Breast epithelium (tissue), 4 donors: ENCODE data around the gene IGFBPL1. TPM values are rescaled to one million over a fixed set of nuclear protein-coding genes. Genes with fewer than 3 reads are reported as not detected.

Source experiments
- DNase-seq, 2 donors: peaks; one replicate each; pipeline ENCODE4 v3.0.0-alpha.2; 2019; ENCODE audit warnings: low spot score in 2 of 2
- H3K27ac ChIP-seq, 2 donors: fragments of 200-600 bp; sonication (generic) in 1 of 2; one replicate each; pipeline ENCODE4 v1.5.1; 2016 to 2019; ENCODE audit warnings: mild to moderate bottlenecking in 1 of 2
- H3K27me3 ChIP-seq, 2 donors: fragments of 200-600 bp; sonication (generic) in 1 of 2; one replicate each; pipeline versions ENCODE4 v1.5.1 to v1.6.0; 2017 to 2019; ENCODE audit warnings: control low read depth in 1 of 2, mild to moderate bottlenecking in 1 of 2
- H3K36me3 ChIP-seq: fragments of 200-600 bp; one replicate; pipeline ENCODE4 v1.5.1; 2019
- H3K4me1 ChIP-seq, 2 donors: fragments of 200-600 bp; sonication (generic); one replicate each; pipeline ENCODE4 v1.5.1; 2016 to 2019; ENCODE audit warnings: control low read depth in 1 of 2
- H3K4me3 ChIP-seq, 3 donors: fragments of 200-600 bp; sonication (generic); 1 replicate in 2 of 3; 2 replicates in 1 of 3; pipeline ENCODE4 v1.5.1; 2016 to 2019; ENCODE audit warnings: mild to moderate bottlenecking in 3 of 3, moderate library complexity in 2 of 3
- H3K9me3 ChIP-seq, 2 donors: fragments of 200-600 bp; sonication (generic) in 1 of 2; one replicate each; pipeline ENCODE4 v1.5.1; 2016 to 2019; ENCODE audit warnings: control low read depth in 1 of 2
- CTCF ChIP-seq, 3 donors: fragments of 450-650 bp; IDR thresholded peaks; one replicate each; pipeline ENCODE4 v1.5.1; 2016 to 2017; ENCODE audit warnings: antibody characterized with exemption in 3 of 3, mild to moderate bottlenecking in 3 of 3, moderate library complexity in 3 of 3
- POLR2A ChIP-seq: fragments of 450-650 bp; IDR thresholded peaks from one replicate; pipeline ENCODE4 v1.6.1; 2016; ENCODE audit warnings: antibody characterized with exemption, mild to moderate bottlenecking, moderate library complexity
- POLR2AphosphoS5 ChIP-seq, 3 donors: sonication (generic); formaldehyde crosslinking; IDR thresholded peaks; one replicate each; pipeline ENCODE4 v1.6.1; 2017; ENCODE audit warnings: antibody characterized with exemption in 3 of 3
- intact Hi-C: fragments of 100-400 bp; cut with DNase I; formaldehyde crosslinking; loops from one replicate; pipeline ENCODE4 v1.15.1; 2023; ENCODE audit warnings: low total_unique reads
- total RNA-seq, 3 donors: library from RNA; depleted of rRNA; stranded (reverse); fragments of >200 nt; gene quantifications; one replicate each; pipeline ENCODE4 v1.1.0, GENCODE V29; 2016

IGFBPL1 gene
- total RNA-seq, 3 donors from 2014 or later = not detected

- Histone ChIP-seq H3K4me1 (no peaks in the 10 kb centered on the region), H3K27ac (no peak overlapping the region), H3K4me3 (no peak overlapping the region), H3K36me3 (no peaks in the 10 kb centered on the region), H3K27me3 (peaks cover 0 to 42% of the 10 kb centered on the region in 2 donors), H3K9me3 (no peaks in the 10 kb centered on the region)
- DNase-seq = no peak
- intact Hi-C loops = no loop called here
- no peak for TF ChIP-seq CTCF (IDR thresholded peaks at IDR 0.05)
These were observed 1.5 kb downstream of the IGFBPL1 start for GRCh38 chr9:38422555-38423260.

GRCh38 chr9:38421498-38422211, 2.6 kb downstream of the IGFBPL1 start:
- Histone ChIP-seq H3K4me3 (no peak overlapping the region), H3K27me3 (peaks cover 0 to 34% of the 10 kb centered on the region in 2 donors), H3K27ac (no peak overlapping the region), H3K36me3 (no peaks in the 10 kb centered on the region), H3K4me1 (no peaks in the 10 kb centered on the region), H3K9me3 (no peaks in the 10 kb centered on the region)
- intact Hi-C loops = no loop called here
- no peak for TF ChIP-seq POLR2A
- no peak for TF ChIP-seq POLR2AphosphoS5 (IDR thresholded peaks at IDR 0.05)
- TF ChIP-seq CTCF (IDR thresholded peaks at IDR 0.05) = no peak
- DNase-seq = no peak

GRCh38 chr9:38419181-38419580, 5.1 kb downstream of the IGFBPL1 start:
- H3K27me3 ChIP-seq = peaks cover 0 to 30% of the 10 kb centered on the region in 2 donors
- no peaks in the 10 kb centered on the region for H3K36me3 ChIP-seq
- H3K9me3 ChIP-seq = no peaks in the 10 kb centered on the region
- TF ChIP-seq POLR2AphosphoS5 (IDR thresholded peaks at IDR 0.05) = no peak
- TF ChIP-seq POLR2A = no peak
- TF ChIP-seq CTCF (IDR thresholded peaks at IDR 0.05) = no peak
- intact Hi-C loops = no loop called here
- no peak overlapping the region for H3K27ac ChIP-seq
- no peak for DNase-seq
- no peak overlapping the region for H3K4me3 ChIP-seq
- no peaks in the 10 kb centered on the region for H3K4me1 ChIP-seq

- no peak overlapping the region for H3K4me3 ChIP-seq
- no peak overlapping the region for H3K27ac ChIP-seq
- H3K9me3 ChIP-seq = no peaks in the 10 kb centered on the region
- no peaks in the 10 kb centered on the region for H3K36me3 ChIP-seq
- DNase-seq = no peak
- no peak for TF ChIP-seq POLR2AphosphoS5 (IDR thresholded peaks at IDR 0.05)
- no peaks in the 10 kb centered on the region for H3K4me1 ChIP-seq
- H3K27me3 ChIP-seq = peaks cover 0 to 25% of the 10 kb centered on the region in 2 donors
- intact Hi-C loops = no loop called here
These were observed 5.9 kb downstream of the IGFBPL1 start for GRCh38 chr9:38418366-38418765.

GRCh38 chr9:38417003-38417945, 7.0 kb downstream of the IGFBPL1 start:
- H3K27me3 ChIP-seq = peaks cover 0 to 24% of the 10 kb centered on the region in 2 donors
- no peak overlapping the region for H3K4me3 ChIP-seq
- no peaks in the 10 kb centered on the region for H3K4me1 ChIP-seq
- H3K27ac ChIP-seq = no peak overlapping the region
- intact Hi-C loops = no loop called here
- no peaks in the 10 kb centered on the region for H3K36me3 ChIP-seq
- no peak for TF ChIP-seq POLR2A
- TF ChIP-seq CTCF (IDR thresholded peaks at IDR 0.05) = peak in 1 of 3 donors; percentile 9
- DNase-seq = no peak
- no peaks in the 10 kb centered on the region for H3K9me3 ChIP-seq
